HepG2 (cell line): ENCODE measurements around the gene KLHL36. TPM values are rescaled to one million over a fixed set of nuclear protein-coding genes. Genes with fewer than 3 reads are reported as not detected.

Experiments used
- ATAC-seq: fragments of 200-7000 bp; cut with Tn5 transposase; 3 replicates; pipeline ENCODE4 v1.9.1; 2020; ENCODE audit warnings: mild to moderate bottlenecking, moderate library complexity
- BruUV-seq: library from RNA; stranded (reverse); fragments of 400-500 nt; replicated peaks from 2 replicates; lab custom pipeline; 2021; lab: Mats Ljungman, UMichigan
- CTCF ChIA-PET: fragments of 300-600 bp; formaldehyde crosslinking; extraction: SDS; loops from one replicate; lab custom pipeline; 2021; ENCODE audit warnings: low total read pairs, inconsistent platforms, low intra/inter-chr PET ratio; lab: Yijun Ruan, JAX
- POLR2A ChIA-PET: fragments of 350-600 bp; sonication (Branson Sonifier 250); formaldehyde crosslinking; loops from one replicate; lab custom pipeline; 2020; ENCODE audit warnings: antibody characterized with exemption, inconsistent platforms; lab: Yijun Ruan, JAX
- DNase-seq: peaks from one replicate; pipeline ENCODE4 v3.0.0-alpha.2; 2015; ENCODE audit warnings: low spot score
- FAIRE-seq: peaks from 3 replicates; lab custom pipeline; 2011; peaks lifted over from hg19 to GRCh38; lab: Jason Lieb, UNC
- H2AFZ ChIP-seq: one replicate; pipeline ENCODE4 v1.6.1; 2011; ENCODE audit warnings: low read length, inconsistent platforms
- H3K27ac ChIP-seq: fragments of 300-600 bp; 3 replicates; pipeline ENCODE4 v1.8.0; 2011; ENCODE audit warnings: mixed run types, mild to moderate bottlenecking, mixed read lengths, low read length, inconsistent platforms; ENCODE audit not compliant: insufficient read depth; ENCODE audit errors: extremely low read length
- H3K27me3 ChIP-seq, 2 experiments: fragments of 200-600 bp in 1 of 2; 2 replicates in 1 of 2; 3 replicates in 1 of 2; pipeline versions ENCODE4 v1.6.0 to v1.8.0; 2011; ENCODE audit warnings: low read length in 2 of 2, mild to moderate bottlenecking in 2 of 2, moderate library complexity in 2 of 2, inconsistent platforms in 1 of 2; ENCODE audit not compliant: insufficient read depth in 2 of 2, control insufficient read depth in 1 of 2
- H3K36me3 ChIP-seq, 2 experiments: fragments of 200-600 bp in 1 of 2; replicated peaks in 1 of 2; 2 replicates in 1 of 2; 3 replicates in 1 of 2; pipeline versions ENCODE4 v1.5.1 to v1.8.0; 2011; ENCODE audit warnings: low read length in 2 of 2, inconsistent platforms in 1 of 2; ENCODE audit not compliant: insufficient read depth in 2 of 2, control insufficient read depth in 1 of 2
- H3K4me1 ChIP-seq: 2 replicates; pipeline ENCODE4 v1.5.1; 2012; ENCODE audit warnings: low read length, inconsistent platforms; ENCODE audit not compliant: insufficient read depth
- H3K4me2 ChIP-seq: 2 replicates; pipeline ENCODE4 v1.6.0; 2011; ENCODE audit warnings: low read depth, low read length, inconsistent platforms
- H3K4me3 ChIP-seq, 3 experiments: fragments of 200-600 bp in 1 of 3; sonication (generic), shearing (Covaris generic) in 1 of 3; replicated peaks in 1 of 3; 2 replicates each; pipeline ENCODE4 v1.5.1; 2011 to 2016; ENCODE audit warnings: low read length in 3 of 3, inconsistent platforms in 2 of 3, low read depth in 2 of 3, mild to moderate bottlenecking in 2 of 3, control low read depth in 1 of 3, mixed read lengths in 1 of 3; ENCODE audit not compliant: insufficient read depth in 1 of 3
- H3K79me2 ChIP-seq: one replicate; pipeline ENCODE4 v1.6.1; 2011; ENCODE audit warnings: low read length, inconsistent platforms; ENCODE audit not compliant: insufficient read depth
- H3K9ac ChIP-seq: 2 replicates; pipeline ENCODE4 v1.6.0; 2011; ENCODE audit warnings: mild to moderate bottlenecking, low read depth, low read length, inconsistent platforms; ENCODE audit not compliant: insufficient read depth
- H3K9me3 ChIP-seq: 2 replicates; pipeline ENCODE4 v1.5.1; 2012; ENCODE audit warnings: mild to moderate bottlenecking, low read length
- H4K20me1 ChIP-seq: 2 replicates; pipeline ENCODE4 v1.6.0; 2011; ENCODE audit warnings: inconsistent platforms, mild to moderate bottlenecking, low read length, moderate library complexity; ENCODE audit not compliant: insufficient read depth
- AHR ChIP-seq: IDR thresholded peaks from 2 replicates; pipeline ENCODE4 v1.6.1; 2018; ENCODE audit warnings: missing genetic modification reagents, missing compliant biosample characterization
- AKAP8 ChIP-seq: sonication (generic); formaldehyde crosslinking; IDR thresholded peaks from 2 replicates; pipeline ENCODE4 v1.5.1; 2020; ENCODE audit warnings: mild to moderate bottlenecking, missing genetic modification reagents
- ASH2L ChIP-seq: fragments of 300-600, 200-600 bp; sonication (generic); IDR thresholded peaks from 2 replicates; pipeline ENCODE4 v1.7.0; 2017; ENCODE audit warnings: low read depth, mild to moderate bottlenecking, moderate library complexity, mixed read lengths, low read length; ENCODE audit not compliant: insufficient read length
- HDAC2 ChIP-seq: sonication (generic); formaldehyde crosslinking; IDR thresholded peaks from 2 replicates; pipeline ENCODE4 v1.4.0; 2020; ENCODE audit warnings: missing genetic modification reagents
- HOXD1 ChIP-seq: sonication (generic); formaldehyde crosslinking; IDR thresholded peaks from 2 replicates; pipeline ENCODE4 v1.5.0; 2020; ENCODE audit warnings: missing genetic modification reagents
- IKZF4 ChIP-seq: sonication (generic); formaldehyde crosslinking; IDR thresholded peaks from 2 replicates; pipeline ENCODE4 v1.5.1; 2020; ENCODE audit warnings: borderline replicate concordance, mild to moderate bottlenecking, low read depth, missing genetic modification reagents; ENCODE audit errors: not compliant biosample characterization
- SOX6 ChIP-seq, 2 experiments: fragments of 450-650 bp in 1 of 2; sonication (generic) in 1 of 2; formaldehyde crosslinking in 1 of 2; IDR thresholded peaks; 2 replicates each; pipeline versions ENCODE4 v1.4.0 to v1.6.1; 2017 to 2020; ENCODE audit warnings: antibody characterized with exemption in 1 of 2, mild to moderate bottlenecking in 1 of 2, missing genetic modification reagents in 1 of 2
- TP53 ChIP-seq: sonication (generic); formaldehyde crosslinking; conservative IDR thresholded peaks from 2 replicates; pipeline ENCODE4 v1.4.0; 2020; ENCODE audit warnings: missing genetic modification reagents
- TRIM24 ChIP-seq: sonication (generic); formaldehyde crosslinking; IDR thresholded peaks from 2 replicates; pipeline ENCODE4 v1.8.0; 2022; ENCODE audit warnings: mild to moderate bottlenecking, missing genetic modification reagents
- ZFP36L1 ChIP-seq: sonication (generic); formaldehyde crosslinking; IDR thresholded peaks from 2 replicates; pipeline ENCODE4 v1.8.0; 2022; ENCODE audit warnings: mild to moderate bottlenecking, missing genetic modification reagents, moderate library complexity
- ZNF891 ChIP-seq: sonication (generic); formaldehyde crosslinking; IDR thresholded peaks from 2 replicates; pipeline ENCODE4 v1.5.0; 2020; ENCODE audit warnings: mild to moderate bottlenecking, missing genetic modification reagents
- WGBS: methylation state at CpG from one replicate; pipeline ENCODE4 v1.1.6; 2017; ENCODE audit warnings: low lambda C conversion rate; 5-methylcytosine and 5-hydroxymethylcytosine counted together
- in situ Hi-C: cut with HindIII; loops from 2 replicates; pipeline ENCODE4 v1.10.0; 2017; ENCODE audit warnings: low pct_unique_long_range_greater_than_20kb; ENCODE audit not compliant: extremely low pct_ligation_motif_present
- intact Hi-C: fragments of 100-400 bp; cut with micrococcal nuclease; formaldehyde crosslinking; loops from one replicate; pipeline ENCODE4 v1.10.0; 2022; ENCODE audit not compliant: unreplicated experiment
- polyA plus RNA-seq, 8 experiments: library from polyadenylated mRNA; depleted of rRNA in 3 of 8; stranded (reverse) in 7 of 8; unstranded in 1 of 8; fragments of >200 nt; fragmentation: Illumina TruSeq in 4 of 8; extraction: Trizol in 4 of 8; gene quantifications; 2 replicates each; pipeline versions ENCODE4 v1.2.1 to v1.2.3, GENCODE V29; 2011 to 2016; ENCODE audit warnings: low read depth in 4 of 8, missing spikeins in 1 of 8, mixed read lengths in 1 of 8; ENCODE audit not compliant: insufficient read depth in 1 of 8
- total RNA-seq, 5 experiments: library from RNA; depleted of rRNA; stranded (reverse); fragments of >200 nt; fragmentation: Illumina TruSeq; extraction: Trizol; gene quantifications; 2 replicates each; pipeline ENCODE4 v1.2.3, GENCODE V29; 2016; ENCODE audit warnings: low read depth in 1 of 5
- TF ChIP-seq, protein P1 (sequence below): sonication (generic); formaldehyde crosslinking; IDR thresholded peaks from 2 replicates; pipeline ENCODE4 v1.5.0; 2020; ENCODE audit warnings: missing genetic modification reagents, mild to moderate bottlenecking, borderline replicate concordance
- TF ChIP-seq, protein P2 (sequence below), 2 experiments: sonication (generic) in 1 of 2; formaldehyde crosslinking in 1 of 2; IDR thresholded peaks; 2 replicates each; pipeline versions ENCODE4 v1.4.0 to v1.6.1; 2018 to 2020; ENCODE audit warnings: missing genetic modification reagents in 2 of 2, borderline replicate concordance in 1 of 2, low read depth in 1 of 2, mild to moderate bottlenecking in 1 of 2, missing biosample characterization in 1 of 2
- TF ChIP-seq, protein P3 (sequence below): sonication (generic); formaldehyde crosslinking; IDR thresholded peaks from 2 replicates; pipeline ENCODE4 v1.4.0; 2020; ENCODE audit warnings: missing genetic modification reagents
- TF ChIP-seq, protein P4 (sequence below): sonication (generic); formaldehyde crosslinking; IDR thresholded peaks from 2 replicates; pipeline ENCODE4 v1.4.0; 2020; ENCODE audit warnings: mild to moderate bottlenecking, missing genetic modification reagents
- TF ChIP-seq, protein P5 (sequence below): sonication (generic); formaldehyde crosslinking; IDR thresholded peaks from 2 replicates; pipeline ENCODE4 v1.5.1; 2020; ENCODE audit warnings: mild to moderate bottlenecking, missing genetic modification reagents, moderate library complexity

KLHL36 gene
- total and polyA plus RNA-seq, 2 of the 13 experiments (the other 11 are each of a cell fraction or from before 2014, with no cell fraction given) = 24.3 to 26.0 TPM

DNA sequence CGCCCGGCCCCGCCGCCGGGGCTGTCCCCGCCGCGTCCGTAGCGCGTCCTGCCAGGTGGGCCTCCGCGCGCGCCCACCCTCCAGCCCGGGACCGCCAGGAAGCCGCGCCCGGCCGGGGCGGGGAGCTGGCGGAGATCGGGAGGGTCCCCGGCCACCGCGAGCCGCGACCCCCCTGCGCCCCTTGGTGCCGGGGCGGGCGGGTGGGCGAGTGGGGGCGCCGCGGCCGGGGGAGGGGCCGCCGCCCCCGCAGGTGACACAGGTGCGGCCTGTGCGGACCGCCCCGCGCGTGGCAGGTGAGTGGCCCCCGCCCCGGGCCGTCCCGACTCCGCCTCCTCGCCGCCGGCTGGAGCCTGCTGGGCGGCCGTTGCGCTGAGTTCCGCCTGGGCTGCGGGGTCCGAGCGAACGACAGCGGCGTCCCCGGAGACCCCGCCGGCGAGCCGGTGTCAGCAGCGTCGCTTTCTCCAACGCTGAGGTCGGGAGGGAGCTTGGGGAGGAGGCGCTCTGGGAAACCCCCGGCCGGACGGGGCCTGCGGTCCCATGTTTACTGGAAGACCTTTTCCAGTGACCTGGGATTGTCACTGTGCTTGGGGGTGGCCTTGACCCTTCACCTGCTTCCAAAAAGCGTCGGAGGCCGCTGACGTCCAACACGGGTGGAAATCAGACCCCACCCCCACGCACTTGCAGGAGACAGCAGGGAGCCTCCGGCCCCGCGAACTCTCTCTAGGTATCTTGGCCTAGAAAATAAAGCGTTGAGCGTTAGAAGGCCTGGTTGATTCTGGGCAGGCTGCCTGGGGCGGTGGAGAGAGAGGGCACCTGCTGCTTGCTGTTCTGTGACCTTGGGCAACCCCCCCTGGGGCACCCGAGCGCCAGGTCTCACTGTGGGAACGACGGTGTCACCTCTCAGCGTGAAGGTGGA is 542 bp downstream of the KLHL36 start:
- POLR2A ChIA-PET = interaction anchor here (0.9 to 1.6 kb wide), 2 partner anchors 12 to 43 kb away, joined by 3 to 4 read pairs; no protein-coding TSS in a partner anchor
- no TSS peak for BruUV-seq
- peak; percentile 18; the same call in 1 of the 2 replicates for TF ChIP-seq HDAC2 (CRISPR knock-in tag)
- TF ChIP-seq, protein P1, sequence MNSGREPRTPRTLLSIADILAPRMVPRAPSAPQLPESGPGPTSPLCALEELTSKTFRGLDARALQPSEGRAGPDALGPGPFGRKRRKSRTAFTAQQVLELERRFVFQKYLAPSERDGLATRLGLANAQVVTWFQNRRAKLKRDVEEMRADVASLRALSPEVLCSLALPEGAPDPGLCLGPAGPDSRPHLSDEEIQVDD (CRISPR knock-in tag) = no peak
- TF ChIP-seq, protein P2, sequence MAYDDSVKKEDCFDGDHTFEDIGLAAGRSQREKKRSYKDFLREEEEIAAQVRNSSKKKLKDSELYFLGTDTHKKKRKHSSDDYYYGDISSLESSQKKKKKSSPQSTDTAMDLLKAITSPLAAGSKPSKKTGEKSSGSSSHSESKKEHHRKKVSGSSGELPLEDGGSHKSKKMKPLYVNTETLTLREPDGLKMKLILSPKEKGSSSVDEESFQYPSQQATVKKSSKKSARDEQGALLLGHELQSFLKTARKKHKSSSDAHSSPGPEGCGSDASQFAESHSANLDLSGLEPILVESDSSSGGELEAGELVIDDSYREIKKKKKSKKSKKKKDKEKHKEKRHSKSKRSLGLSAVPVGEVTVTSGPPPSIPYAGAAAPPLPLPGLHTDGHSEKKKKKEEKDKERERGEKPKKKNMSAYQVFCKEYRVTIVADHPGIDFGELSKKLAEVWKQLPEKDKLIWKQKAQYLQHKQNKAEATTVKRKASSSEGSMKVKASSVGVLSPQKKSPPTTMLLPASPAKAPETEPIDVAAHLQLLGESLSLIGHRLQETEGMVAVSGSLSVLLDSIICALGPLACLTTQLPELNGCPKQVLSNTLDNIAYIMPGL (CRISPR knock-in tag; IDR thresholded peaks at IDR 0.05; ENCODE audit: borderline replicate concordance in 1 of 2, low read depth in 1 of 2) = peak in 1 of 2 experiments; percentile 18; a peak in 3 of 4 replicates
- TF ChIP-seq AHR (CRISPR knock-in tag) = peak; percentile 29; the same call in 1 of the 2 replicates
- TF ChIP-seq AKAP8 = no peak; the same call in 1 of the 2 replicates
- no peak for TF ChIP-seq SOX6 (IDR thresholded peaks at IDR 0.05)
- peak; percentile 33; the same call in 1 of the 2 replicates for TF ChIP-seq SOX6 (CRISPR knock-in tag; IDR thresholded peaks at IDR 0.05)
- no peak; the same call in 1 of the 2 replicates for TF ChIP-seq TP53 (CRISPR knock-in tag)
- TF ChIP-seq HOXD1 (CRISPR knock-in tag) = 0 out of 2 replicates have a peak, but pooled peaks have one; percentile 46
- TF ChIP-seq, protein P3, sequence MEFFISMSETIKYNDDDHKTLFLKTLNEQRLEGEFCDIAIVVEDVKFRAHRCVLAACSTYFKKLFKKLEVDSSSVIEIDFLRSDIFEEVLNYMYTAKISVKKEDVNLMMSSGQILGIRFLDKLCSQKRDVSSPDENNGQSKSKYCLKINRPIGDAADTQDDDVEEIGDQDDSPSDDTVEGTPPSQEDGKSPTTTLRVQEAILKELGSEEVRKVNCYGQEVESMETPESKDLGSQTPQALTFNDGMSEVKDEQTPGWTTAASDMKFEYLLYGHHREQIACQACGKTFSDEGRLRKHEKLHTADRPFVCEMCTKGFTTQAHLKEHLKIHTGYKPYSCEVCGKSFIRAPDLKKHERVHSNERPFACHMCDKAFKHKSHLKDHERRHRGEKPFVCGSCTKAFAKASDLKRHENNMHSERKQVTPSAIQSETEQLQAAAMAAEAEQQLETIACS = peak; percentile 17; the same call in 1 of the 2 replicates
- TF ChIP-seq, protein P4, sequence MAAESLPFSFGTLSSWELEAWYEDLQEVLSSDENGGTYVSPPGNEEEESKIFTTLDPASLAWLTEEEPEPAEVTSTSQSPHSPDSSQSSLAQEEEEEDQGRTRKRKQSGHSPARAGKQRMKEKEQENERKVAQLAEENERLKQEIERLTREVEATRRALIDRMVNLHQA (CRISPR knock-in tag) = no peak
- TF ChIP-seq ZNF891 (CRISPR knock-in tag) = peak; percentile 59; the same call in 1 of the 2 replicates
- TF ChIP-seq, protein P5, sequence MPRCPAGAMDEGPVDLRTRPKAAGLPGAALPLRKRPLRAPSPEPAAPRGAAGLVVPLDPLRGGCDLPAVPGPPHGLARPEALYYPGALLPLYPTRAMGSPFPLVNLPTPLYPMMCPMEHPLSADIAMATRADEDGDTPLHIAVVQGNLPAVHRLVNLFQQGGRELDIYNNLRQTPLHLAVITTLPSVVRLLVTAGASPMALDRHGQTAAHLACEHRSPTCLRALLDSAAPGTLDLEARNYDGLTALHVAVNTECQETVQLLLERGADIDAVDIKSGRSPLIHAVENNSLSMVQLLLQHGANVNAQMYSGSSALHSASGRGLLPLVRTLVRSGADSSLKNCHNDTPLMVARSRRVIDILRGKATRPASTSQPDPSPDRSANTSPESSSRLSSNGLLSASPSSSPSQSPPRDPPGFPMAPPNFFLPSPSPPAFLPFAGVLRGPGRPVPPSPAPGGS (CRISPR knock-in tag) = peak; percentile 66
- no peak for TF ChIP-seq ZFP36L1 (CRISPR knock-in tag)
- TF ChIP-seq ASH2L = peak; percentile 40
- TF ChIP-seq TRIM24 = no peak
- TF ChIP-seq IKZF4 = peak; percentile 79

More for the DNA sequence above, 542 bp downstream of the KLHL36 start:
- Histone ChIP-seq H3K4me1 (peaks cover 39% of the 10 kb centered on the region), H3K4me3 (peak overlapping the region; percentile 77 to 87 (median 79)), H3K4me2 (peak overlapping the region; percentile 99), H3K9ac (peak overlapping the region; percentile 77), H4K20me1 (peaks cover 5% of the 10 kb centered on the region; the same call in 1 of the 2 replicates), H3K27me3 (peaks cover 0 to 23% of the 10 kb centered on the region in 2 experiments; a peak in 2 of 5 replicates), H2AFZ (no peak overlapping the region), H3K9me3 (no peaks in the 10 kb centered on the region), H3K79me2 (no peaks in the 10 kb centered on the region), H3K27ac (no peak overlapping the region), H3K36me3 (peaks cover 2 to 16% of the 10 kb centered on the region in 2 experiments; a peak in 3 of 5 replicates)
- ATAC-seq (peak; percentile 68), FAIRE-seq (peak; percentile 23), DNase-seq (no peak)
- WGBS = 2% methylated on average over 47 of the region's 96 CpGs
- in situ Hi-C loops = no loop called here
- intact Hi-C loops = no loop called here
- CTCF ChIA-PET = no interaction called here
